GM21619 (cell line): ENCODE results near the gene KRTAP5-3.
"Not testable (repeated sequence)": the region's sequence is repeated elsewhere in the genome, so short reads cannot be mapped to it uniquely, and the experiment has no call there.

Experiments
- ATAC-seq: cut with Tn5 transposase; IDR thresholded peaks from one replicate; pipeline ENCODE4 v1.9.1; 2021; ENCODE audit not compliant: unreplicated experiment

The KRTAP5-3 gene

DNA sequence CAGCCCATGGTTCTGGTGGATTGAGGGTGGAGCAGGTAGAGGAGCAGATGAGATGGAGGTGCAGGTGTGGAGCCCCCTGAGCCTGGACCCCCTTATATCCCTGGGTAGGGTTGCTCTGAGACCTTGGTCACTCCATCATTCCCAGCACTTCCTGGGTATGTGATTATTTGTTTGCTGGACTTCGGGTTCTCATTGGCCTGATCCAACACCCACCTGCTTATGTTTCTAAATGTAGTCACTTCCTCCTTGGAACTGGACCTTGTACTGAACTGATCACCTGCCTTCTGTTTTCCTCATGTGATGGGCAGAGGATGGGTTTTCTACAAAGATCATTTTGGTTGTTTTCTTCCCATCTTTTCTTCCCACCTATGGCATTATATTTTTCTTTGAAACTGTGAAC, 13.8 kb upstream of the KRTAP5-3 start, which contains the start of gene KRTAP5-4:
Gene KRTAP5-4 (minus strand): TSS at position 53 of the 400 bp plus-strand sequence. CDS start 45 bp downstream, at position 8.
- no peak for ATAC-seq

GRCh38 chr11:1619449-1619848, 11.2 kb upstream of the KRTAP5-3 start:
- ATAC-seq = no peak

- ATAC-seq = no peak
Observed at GRCh38 chr11:1618231-1618630, 10.0 kb upstream of the KRTAP5-3 start.

DNA sequence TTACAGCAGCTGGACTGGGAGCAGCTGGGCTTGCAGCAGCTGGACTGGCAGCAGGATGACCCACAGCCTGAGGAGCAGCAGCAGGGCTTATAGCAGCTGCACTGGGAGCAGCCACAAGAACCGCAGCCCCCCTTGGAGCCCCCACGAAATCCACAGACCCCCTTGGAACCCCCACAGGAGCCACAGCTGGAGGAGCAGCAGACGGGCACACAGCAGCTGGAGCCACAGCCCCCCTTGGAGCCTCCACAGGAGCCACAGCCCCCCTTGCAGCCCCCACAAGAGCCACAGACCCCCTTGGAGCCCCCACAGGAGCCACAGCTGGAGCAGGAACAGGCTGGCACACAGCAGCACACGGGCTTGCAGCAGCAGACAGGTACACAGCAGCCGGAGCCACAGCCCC, 362 bp downstream of the KRTAP5-3 start:
- not testable (repeated sequence) for ATAC-seq

GRCh38 chr11:1607156-1607845, 962 bp downstream of the KRTAP5-3 start:
- not testable (repeated sequence) for ATAC-seq

DNA sequence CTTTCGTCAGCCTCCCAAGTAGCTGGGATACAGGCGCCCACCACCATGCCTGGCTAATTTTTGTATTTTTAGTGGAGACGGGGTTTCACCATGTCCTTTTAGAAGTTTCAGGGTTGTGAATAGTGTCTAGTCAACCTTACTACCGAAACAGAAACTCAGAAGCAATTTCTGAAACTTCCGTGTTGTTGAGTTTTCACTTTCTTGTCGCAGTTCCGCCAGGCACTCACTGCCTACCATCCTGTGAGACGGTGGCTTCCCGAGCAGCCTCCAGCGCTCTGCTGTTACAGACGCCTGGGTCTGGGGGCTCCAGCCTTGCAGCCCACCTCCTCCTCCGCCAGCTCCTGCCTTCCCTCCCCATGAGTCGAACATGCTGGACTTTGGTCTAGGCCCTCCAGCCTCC, 2.3 kb downstream of the KRTAP5-3 start:
- ATAC-seq = peak; percentile 96

DNA sequence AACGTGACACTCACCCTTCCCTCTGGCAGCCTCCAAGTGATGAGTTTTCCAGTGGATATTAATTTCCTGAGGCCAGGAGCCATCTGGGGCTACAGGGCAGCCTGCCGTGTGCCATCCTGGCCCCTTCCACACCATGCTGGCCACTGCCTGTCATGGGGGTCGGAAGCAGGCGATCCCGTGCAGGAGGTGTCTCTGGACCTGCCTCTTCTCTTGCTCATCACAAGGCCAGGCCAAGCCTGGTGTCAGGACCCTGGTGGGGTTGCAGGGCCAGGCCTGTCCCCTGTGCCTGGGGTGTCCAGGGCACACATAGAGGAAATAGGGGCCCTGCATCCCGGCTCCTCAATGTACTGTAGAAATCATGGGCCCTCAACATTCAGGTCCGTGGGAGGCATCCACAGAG, 3.6 kb downstream of the KRTAP5-3 start:
- no peak for ATAC-seq

DNA sequence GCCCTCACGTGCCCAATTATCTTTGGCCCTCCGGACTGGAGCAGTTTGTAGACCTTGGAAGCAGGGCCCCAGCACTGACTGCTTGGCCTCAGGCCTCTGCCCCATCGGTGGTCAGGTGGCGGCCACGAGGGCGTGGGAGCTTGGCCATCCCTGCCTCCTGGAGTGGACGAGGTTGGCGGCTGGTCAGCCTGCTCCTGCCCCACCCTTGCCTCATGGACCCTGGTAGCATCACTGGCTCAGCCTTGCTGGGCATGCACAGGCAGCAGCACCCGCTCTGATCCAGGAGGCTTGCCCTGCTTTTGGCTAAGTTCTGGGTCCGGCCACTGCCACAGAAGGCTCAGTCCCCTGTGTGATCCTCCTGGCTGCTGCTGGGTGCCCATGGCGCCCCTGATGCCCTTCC, 4.1 kb downstream of the KRTAP5-3 start:
- no peak for ATAC-seq

DNA sequence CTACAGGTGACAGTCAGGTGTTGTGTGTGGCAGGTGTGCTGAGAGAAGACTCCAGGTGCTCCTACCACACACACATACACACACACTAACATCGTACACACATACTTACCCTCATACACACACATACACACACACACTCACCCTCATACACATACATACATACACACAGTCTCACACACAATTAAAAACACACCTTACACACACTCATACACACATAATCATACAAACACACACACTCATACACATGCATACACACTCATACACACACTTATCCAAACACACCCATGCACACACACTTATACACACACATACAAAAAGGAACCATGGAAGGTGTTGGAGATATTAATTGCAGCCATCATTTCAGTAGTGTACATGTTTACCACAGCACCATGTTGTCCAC, 4.6 kb downstream of the KRTAP5-3 start:
- no peak for ATAC-seq

DNA sequence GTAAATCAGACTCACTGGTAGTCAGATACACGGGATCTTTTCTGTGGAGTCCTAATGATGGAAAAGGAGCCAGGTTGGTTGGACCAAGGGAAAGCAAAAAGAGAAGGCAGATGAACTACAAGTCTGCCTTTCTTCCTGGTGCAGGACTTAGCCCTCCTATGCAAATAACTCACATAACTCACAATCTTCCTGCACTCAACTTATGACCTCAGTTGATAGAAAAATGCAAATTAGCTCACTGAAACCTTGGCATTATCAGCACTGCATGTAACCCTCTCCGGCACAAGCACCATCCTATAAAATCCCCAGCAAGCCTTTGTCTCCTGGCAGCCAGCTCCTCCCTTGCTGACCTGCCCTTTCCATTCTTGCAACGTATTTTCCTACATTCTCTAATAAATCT, 6.6 kb downstream of the KRTAP5-3 start:
- not testable (repeated sequence) for ATAC-seq

DNA sequence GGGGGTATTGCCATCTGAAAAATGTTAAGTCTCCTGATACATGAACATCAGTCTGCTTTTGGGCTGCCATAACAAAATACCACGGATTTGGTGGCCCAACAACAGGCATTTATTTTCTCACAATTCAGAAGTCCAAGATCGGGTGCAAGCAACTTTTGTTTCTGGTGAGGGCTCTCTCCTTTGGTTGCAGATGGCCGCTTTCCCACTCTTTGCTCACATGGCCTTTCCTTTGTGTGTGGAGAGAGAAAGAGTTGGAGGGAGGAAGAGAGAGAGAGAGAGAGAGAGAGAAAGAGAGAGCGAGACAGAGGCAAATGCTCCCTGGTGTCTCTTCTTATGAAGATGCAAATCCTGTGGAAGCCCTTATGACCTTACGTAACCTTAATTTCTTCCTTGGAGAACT, 7.6 kb downstream of the KRTAP5-3 start:
- ATAC-seq = no peak

DNA sequence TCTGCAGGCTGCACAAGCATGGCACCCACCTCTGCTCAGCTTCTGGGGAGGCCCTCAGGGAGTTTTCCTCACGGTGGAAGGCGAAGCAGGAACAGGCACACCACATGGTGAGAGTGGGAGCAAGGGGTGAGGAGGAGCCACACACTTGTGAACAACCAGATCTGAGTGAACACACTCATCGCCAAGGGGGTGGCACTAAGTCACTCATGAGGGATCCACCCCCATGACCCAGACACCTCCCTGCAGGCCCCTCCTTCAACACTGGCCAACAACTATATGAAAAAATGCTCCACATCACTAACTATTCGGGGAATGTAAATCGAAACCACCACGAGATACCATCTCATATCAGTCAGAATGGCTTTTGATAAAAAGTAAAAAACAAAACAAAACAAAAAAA, 9.4 kb downstream of the KRTAP5-3 start:
- ATAC-seq = no peak

DNA sequence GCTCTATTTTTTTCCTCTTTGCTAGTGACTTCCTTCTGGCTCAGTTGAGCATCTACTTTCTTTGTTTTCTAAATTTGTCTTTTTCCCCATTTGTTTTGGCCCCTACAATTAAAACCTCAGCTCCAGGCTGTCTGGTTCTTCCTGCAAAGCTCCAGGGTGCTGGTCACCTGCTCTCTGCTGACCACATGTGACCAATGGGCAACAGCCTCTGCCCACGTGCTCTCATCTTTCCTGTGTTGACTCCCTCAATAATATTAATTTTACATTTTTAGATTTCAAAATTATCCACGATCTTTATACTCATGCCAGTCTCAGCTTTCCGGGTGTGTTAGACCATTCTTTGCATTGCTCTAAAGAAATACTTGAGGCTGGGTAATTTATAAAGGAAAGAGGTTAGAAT, 9.9 kb downstream of the KRTAP5-3 start:
- not testable (repeated sequence) for ATAC-seq

GRCh38 chr11:1597994-1598380, 10.3 kb downstream of the KRTAP5-3 start, which contains the start of gene KRTAP5-2:
Gene KRTAP5-2 (minus strand): TSS chr11:1598294. CDS start chr11:1598250, 44 bp downstream.
- ATAC-seq = no peak

DNA sequence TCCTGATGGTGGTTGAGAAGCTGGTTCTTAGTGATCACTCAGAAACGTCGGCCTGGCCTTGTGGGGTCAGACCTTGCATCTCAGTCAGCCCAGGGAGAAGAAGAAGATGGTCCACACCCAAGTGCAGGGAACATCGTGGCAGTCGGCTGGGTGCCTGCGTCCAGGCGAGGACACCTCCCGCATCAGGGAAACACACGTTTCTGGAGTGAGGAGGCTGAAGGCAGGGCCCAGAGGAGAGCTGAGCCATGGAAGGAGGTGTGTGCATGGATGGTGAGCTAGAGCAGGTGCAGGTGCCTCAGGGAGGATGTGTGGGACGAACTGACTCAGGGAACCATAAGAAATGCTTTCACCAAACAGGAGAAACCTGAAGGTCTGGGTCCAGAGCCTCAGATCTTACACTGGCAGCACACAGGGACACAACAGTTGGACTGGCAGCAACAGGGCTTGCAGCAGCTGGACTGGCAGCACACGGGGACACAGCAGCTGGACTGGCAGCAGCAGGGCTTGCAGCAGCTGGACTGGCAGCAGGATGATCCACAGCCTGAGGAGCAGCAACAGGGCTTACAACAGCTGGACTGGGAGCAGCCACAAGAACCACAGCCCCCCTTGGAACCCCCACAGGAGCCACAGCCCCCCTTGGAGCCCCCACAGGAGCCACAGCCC, 10.8 kb downstream of the KRTAP5-3 start:
- ATAC-seq = no peak

- ATAC-seq = not testable (repeated sequence)
Observed at GRCh38 chr11:1596576-1597121, 11.6 kb downstream of the KRTAP5-3 start.

DNA sequence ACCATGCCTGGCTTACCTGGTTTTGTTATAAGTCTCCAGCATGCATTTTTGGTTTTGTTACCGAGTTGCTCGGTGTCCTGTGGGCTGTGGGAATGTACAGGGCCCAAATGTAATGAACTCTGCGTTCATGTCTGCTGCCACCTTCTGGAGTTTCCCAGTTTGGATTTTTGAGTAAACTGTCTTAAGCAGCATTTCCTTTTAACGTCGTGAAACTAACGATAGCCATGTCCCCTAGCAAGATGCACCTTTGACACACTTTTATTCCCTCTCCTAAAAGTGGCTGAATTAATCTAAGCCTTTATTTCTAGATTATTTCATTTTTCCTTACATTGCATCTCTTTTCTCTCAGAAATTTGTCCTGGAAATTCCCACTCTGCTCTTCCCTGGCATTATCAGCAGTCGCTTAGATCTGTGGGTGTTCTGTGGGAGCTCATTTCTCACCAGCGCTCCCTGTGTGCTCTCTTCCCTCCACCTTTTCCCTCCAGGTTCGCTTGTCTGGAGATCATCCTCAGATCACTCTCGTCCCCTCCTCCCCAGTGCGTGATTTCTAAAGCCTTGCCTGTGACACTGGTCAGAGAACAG, 12.2 kb downstream of the KRTAP5-3 start:
- ATAC-seq = not testable (repeated sequence)

DNA sequence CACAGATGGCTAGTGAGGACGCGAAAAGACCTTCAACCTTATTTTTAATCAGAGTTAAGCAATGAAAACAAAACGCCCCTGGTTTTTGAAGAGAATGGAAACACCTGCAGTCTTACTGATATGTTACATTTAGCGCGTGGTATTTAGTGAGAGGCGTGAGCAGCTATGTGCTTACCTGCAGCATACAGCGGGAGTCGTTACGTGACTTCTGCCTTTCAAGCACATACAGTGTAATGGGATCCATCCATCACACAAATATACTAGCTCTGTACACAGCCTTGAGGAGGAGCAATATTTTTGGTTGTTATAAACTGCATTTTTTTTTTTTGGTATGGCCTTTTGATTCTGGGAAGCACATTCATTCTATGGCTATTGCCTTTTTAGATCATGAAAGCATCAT, 15.6 kb downstream of the KRTAP5-3 start:
- ATAC-seq = no peak

- no peak for ATAC-seq
Observed at GRCh38 chr11:1589996-1590395, 18.3 kb downstream of the KRTAP5-3 start.

- not testable (repeated sequence) for ATAC-seq
Observed at GRCh38 chr11:1589191-1589963, 18.9 kb downstream of the KRTAP5-3 start.

GRCh38 chr11:1586699-1587098, 21.6 kb downstream of the KRTAP5-3 start:
- no peak for ATAC-seq
